HG03025 (cell line): ENCODE measurements around the gene FOXN3.
"Not testable (repeated sequence)": the region's sequence is repeated elsewhere in the genome, so short reads cannot be mapped to it uniquely, and the experiment has no call there.

Source experiments
- ATAC-seq: cut with Tn5 transposase; IDR thresholded peaks from one replicate; pipeline ENCODE4 v1.9.1; 2021; ENCODE audit warnings: mild to moderate bottlenecking, moderate library complexity; ENCODE audit not compliant: unreplicated experiment, low FRiP score

The FOXN3 gene

DNA sequence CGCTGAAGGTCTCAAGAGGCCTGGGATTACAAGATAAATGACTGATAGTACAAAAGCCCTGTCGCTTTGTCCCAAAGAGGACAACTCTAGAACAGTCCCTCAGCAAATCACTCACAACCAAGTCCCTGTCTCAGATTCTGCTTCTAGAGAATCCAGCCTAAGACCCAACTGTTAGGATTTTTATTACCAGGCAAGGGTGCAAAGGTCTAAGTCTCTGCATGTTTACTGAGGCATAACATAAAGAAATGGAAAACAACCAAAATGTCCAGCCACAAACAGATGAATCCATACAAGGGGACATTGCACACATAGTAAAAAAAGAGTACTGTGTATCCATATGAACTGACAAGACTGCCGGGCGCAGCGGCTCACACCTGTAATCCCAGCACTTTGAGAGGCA lies 104.1 kb downstream of the FOXN3 start:
- no peak for ATAC-seq

DNA sequence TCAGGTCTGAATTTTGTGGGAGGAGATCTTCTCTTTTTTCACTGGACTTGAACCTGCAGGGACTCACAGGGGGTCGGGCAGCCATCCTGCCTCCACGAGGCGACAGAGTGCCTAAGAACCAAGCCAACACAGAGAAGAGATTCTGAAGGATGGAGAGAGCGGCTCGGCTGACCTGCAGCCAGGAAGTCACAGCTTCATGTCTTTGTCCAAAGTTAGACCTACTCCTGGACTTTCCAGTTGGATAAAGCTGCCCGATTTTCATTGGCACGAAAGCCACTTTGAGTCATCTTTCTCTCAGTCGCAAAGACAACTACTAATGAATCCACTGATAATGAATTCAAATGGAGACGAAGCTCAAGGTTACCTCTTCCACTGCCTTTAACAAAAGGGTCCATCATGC lies 106.8 kb downstream of the FOXN3 start:
- ATAC-seq = no peak

DNA sequence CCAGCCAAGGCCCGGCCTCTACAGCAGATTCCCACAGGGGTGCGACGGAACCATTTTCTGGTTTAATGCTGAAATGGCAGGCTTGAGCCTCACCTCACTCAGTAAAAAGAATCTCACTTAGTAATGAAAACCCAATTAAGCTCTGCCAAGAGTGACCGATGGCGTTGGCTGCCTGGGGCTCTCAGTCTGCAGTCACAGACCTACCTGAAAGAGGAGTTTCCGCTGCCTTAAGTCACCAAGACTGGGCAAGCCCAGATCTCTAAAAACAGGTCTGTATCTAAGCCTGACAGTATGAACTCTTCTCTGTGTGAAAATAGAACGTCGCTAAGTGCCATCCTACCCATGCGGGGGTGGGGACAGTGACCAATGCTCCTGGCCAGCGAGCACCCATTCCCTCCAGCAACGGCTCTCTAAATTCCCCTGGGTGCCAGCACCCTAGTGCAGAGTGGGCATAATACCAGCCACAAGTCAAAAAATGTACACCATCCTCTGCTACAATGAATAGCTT lies 107.3 kb downstream of the FOXN3 start:
- ATAC-seq = no peak

DNA sequence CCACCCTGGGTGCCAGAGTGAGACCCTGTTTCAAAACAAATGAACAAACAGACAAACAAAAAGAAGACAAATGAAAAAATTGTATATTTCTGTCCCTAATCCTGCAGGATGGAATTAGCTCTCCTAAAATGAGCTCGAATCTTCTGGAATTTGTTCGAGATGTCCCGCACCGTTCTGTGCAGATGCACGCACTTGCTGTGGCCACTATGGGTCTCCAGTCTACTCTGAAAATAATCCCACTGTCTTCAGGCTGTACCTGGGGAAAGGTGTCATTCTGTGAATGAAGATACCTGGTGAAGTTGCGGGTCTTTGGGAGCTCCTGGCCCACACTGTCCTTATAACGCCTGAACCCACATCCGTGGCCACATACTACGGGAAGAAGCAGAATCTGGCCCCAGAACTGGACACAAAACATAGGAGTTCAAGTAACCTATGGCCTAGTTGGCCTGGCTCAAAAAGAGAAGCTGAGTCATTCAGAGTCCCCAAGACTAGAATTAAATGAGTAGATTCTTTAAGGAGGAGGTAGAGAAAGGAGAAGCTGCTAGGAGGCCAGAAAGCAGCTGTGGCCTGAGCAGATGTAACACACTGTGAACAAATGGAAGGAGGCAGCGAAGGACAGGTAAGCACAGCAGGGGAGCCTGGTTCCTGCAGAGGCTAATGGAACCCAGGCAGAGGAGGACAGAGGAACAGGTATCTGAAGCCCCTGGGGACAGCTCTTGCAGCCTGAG lies 108.6 kb downstream of the FOXN3 start:
- no peak for ATAC-seq

DNA sequence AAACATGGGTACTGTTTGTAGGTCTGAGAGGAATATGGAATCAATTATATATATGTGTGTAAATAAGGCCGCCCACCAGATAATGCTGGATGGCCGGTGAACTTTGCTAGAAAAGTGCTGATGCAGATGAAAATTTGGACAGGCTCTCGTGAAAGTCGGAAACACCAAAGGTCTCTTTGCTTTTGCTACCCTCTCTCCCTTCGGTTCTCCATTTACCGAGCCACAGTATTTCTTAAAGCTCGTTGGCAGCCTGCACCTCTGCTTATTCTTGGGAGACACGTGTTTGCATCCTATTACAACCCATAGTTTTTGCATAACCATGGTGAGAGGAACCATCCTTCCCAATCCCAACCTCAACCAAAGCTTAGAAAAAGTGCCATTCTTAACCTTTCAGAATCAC lies 109.6 kb downstream of the FOXN3 start:
- ATAC-seq = no peak

DNA sequence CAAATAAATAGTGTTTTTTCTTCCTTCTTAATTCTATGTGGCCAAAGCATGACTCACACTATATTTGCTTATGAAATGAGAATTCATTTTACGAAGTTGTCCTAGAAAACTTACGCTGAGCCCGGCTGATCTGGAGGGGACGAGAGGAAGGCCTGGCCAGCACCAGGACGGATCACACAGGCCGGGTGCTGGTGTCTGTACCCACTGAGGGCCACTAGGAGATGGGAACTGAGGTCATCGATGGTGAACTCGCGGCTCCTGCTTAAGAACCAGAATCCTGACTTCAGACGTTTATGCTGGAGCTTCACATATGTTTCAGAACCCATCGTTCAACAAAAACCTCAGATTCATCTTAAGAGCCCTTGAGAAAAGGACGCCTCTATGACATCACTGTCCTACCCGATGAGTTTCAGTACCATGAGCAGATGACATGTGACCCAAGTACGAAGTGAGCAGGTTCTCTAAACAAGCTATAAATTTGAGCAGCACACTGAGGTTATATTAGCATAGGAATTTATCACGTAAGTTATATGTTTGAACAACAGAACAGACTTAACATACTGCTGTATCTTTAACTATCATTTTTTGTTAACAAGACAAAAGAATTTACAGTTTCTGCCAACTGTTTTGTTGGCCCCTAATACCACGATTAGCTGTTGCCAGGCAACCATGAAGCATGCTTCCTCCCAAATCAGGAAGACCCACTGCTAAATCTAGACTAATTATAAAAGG lies 111.9 kb downstream of the FOXN3 start:
- peak; percentile 42 for ATAC-seq

DNA sequence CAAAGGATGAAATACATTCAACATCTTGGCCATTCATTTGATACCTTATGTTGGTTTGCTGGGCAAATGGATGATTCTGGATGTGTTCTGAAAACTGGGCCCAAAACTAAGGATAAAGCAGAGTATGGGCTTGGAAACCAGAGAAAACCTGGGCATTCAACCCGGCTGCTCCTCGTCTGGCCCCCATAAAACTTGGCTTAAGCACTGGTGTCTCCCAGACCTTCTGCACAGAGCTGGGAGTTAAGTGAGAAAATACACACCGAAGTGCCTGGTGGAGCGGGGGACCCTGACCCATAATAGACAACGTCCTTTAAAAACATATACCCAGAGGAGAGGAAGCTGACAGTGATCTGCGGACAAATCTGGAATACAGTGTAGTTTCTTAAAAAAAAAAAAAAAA lies 112.5 kb downstream of the FOXN3 start:
- no peak for ATAC-seq

DNA sequence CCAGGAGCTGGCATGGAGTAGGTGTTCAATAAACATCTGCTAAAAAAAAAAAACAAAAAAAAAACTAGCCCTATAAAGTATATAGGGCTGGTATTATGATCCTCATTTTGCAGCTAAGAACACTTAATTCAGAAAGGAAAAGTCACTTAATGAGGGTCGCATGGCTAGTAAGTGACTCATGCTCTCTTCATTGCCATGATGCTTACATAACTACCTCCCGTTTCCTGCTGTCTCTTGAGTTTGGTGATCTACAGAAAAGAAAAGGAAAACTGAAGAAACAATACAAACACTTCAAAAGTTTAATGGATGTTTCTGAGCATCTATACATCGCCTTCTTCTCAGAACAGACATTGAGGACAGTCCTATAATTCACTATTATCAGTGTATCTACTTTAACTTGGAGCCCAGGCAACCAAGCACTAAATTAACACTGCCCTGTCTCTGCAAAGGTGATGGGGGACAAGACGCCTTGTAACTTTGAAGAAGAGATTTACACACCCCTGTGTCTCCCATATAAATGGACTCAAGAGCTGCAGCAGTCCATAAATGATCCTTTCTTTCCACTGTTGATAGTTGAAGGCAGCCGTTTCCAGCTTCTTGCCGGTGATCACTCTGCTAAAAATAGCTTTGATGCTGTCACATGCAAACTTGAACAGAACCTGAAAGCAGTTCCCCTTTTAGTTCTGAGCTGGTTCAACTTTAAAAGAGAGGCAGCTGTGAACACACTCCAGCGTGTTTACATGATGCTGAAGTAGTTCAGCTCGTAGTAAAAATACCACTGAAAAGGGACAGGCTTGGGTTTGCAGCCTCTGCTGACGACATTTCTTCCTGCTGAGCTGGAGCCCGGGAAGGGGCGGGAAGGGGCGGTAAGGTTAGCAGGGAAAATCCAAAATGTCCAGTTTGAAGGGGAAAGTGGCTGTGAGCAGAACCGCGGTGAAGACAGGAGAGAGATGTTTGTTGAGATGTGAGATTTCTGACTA lies 113.3 kb downstream of the FOXN3 start:
- ATAC-seq = peak; percentile 48

DNA sequence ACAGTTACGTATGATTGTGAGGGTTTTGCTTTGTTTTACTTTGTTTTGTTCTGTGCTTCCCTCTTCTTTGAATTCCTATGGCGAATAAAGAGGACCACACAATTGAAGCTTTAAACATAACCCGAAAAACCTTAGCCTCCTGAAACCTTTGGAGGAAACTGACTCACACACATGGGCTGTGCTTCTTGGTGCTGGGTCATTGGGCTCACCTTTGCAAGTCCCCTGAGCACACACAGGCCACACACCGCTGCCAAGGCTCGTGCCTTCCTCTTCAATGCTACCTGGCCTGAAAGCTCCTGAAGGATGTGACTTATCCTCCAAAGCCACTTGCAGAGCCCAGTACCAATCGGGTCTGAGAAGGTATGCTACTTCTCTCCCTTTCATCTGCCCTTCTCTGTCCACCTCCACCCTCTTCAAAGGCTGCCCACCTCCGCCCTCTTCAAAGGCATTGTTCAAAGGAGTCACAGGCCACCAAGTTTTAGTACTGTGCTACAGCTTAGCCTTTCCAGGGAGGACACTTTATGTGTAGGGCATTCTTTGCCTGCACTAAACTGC lies 114.6 kb downstream of the FOXN3 start:
- no peak for ATAC-seq

DNA sequence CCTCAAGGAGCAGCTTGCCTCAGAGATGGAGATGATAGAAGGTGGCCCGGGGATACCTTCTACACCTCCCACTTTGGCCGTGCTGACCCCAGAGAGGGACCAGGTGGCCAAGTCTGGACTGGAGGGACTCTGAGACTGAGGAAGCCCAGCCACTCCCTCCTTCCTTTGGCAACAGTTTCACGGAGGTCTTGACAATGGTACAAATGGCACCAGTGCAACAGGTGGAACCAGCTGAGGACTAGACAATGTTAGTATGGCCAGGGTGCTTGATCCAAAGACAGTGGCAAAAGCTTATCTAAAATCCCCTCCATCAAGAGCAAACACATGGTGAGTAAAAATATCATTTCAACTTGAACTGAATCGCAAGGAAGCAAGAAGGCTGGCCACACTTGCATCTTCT lies 117.4 kb downstream of the FOXN3 start:
- no peak for ATAC-seq

DNA sequence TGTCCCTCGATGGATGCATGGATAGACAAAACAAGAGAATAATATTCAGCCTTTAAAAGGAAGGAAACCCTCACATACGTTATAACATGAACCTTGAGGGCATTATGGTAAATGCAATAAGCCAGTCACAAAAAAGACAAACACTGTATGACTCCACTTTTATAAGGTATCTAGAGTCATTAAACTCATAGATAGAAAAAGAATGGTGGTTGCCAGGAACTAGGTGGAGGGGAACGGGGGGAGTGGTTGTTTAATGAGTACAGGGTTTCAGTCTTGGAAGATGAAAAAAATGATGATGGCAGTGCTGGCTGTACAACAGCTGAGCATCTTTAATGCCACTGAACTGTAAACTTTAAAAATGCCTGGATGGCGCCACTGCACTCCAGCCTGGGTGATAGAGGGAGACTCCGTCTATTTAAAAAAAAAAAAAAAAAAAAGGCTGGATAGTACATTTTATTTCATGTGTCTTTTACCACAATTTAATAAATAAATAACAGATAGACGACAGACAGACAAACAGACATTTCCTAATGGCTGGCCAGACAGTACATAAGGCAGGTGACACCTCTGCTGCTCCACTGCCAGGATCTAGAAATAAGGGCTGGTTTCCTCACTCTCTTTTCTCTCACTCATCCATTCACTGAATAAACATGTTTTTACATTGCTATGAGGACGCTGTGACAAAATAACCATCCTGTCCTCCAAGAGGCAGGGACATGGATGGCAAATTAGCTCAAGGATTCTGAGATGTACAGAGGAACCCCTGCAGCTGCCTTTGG lies 118.8 kb downstream of the FOXN3 start:
- ATAC-seq = no peak

DNA sequence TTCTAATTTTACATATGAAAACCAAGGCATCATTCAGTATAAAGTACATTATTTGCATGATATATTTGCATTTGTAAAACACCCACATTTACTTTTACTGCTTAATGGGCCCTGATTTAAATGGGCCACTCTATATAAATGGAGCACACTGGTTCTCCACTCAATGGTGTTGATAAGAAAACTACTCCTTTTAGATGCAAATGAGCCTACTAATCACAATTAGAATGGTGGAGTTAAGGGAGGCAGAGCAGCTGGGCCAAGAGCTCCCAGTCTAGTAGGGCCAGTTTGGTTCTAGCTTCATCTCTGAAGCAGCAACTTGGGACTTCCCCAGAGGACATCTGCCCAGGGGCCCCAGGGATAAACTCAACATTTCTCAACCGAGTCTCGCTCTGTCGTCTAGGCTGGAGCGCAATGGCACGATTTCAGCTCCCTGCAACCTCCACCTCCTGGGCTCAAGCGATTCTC lies 120.7 kb downstream of the FOXN3 start:
- ATAC-seq = no peak

DNA sequence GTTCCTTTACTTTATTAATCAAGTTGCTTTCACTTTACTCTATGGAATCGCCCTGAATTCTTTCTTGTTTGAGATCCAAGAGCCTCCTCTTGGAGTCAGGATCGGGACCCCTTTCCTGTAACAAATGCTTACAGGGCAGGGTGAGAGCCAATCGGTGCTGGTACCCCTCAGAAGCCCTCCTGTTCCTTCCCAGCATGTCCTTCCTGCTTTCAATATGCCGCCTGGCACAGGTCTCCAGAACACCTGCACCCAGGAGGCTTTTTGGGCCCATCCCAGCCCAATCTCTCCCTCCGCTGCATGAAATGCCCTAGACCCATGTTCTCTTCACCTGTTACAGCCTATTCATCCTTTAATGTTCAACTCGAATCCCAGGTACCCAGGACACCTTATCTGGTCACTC lies 122.2 kb downstream of the FOXN3 start:
- no peak for ATAC-seq

DNA sequence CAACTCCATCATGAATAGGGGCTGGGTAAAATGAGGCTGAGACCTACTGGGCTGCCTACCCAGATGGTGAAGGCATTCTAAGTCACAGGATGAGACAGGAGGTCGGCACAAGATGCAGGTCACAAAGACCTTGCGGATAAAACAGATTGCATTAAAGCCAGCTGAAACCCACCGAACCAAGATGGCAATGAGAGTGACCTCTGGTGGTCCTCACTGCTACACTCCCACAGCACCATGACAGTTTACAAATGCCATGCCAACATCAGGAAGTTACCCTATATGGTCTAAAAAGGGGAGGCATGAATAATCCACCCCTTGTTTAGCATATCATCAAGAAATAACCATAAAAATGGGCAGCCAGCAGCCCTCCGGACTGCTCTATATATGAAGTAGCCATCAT lies 122.6 kb downstream of the FOXN3 start:
- not testable (repeated sequence) for ATAC-seq

DNA sequence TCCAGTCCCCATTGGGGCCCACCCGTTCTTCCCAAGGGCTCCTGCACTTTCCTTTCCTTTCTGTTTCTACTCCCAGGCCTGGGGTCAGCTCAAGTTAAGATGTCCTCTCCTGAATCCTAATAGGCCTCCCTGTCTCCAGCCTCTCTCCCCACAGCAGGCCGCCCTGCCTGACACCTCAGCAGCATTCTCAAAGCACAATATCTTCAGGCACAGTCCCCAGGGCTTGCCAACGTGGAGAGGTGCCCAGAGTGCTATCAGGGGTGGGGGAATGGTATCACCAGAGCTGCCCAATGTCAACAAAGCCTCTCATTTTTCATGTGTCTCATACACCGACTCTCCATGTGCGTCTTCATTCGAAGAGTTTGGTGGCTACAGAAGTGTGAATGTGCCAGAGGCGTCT lies 123.0 kb downstream of the FOXN3 start:
- no peak for ATAC-seq

DNA sequence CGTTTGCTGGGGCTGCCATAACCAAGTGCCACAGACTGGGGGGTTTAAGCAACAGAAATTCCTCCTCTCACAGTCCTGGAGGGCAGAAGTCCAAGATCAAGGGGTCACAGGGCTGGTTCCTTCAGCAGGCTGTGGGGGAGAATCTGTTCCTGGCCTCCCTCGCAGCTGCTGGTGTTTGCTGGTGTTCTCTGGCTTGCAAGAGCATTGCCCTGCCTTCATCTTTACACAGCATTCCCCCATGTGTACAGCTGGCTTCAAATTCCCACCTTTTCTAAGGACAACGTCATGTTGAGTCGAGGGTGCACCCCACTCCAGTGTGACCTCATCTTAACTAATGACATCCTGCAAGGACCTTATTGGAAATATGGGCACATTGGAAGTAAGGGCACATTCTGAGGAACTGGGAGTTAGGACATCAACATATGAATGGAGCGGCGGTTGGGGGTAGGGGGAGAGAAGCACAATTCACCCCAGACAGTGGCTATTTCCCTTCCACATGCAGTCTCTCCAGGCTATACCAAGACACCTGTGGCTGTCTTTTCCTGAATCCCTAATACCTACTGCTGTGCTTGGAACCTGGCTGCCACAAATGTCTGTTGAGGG lies 123.6 kb downstream of the FOXN3 start:
- no peak for ATAC-seq

DNA sequence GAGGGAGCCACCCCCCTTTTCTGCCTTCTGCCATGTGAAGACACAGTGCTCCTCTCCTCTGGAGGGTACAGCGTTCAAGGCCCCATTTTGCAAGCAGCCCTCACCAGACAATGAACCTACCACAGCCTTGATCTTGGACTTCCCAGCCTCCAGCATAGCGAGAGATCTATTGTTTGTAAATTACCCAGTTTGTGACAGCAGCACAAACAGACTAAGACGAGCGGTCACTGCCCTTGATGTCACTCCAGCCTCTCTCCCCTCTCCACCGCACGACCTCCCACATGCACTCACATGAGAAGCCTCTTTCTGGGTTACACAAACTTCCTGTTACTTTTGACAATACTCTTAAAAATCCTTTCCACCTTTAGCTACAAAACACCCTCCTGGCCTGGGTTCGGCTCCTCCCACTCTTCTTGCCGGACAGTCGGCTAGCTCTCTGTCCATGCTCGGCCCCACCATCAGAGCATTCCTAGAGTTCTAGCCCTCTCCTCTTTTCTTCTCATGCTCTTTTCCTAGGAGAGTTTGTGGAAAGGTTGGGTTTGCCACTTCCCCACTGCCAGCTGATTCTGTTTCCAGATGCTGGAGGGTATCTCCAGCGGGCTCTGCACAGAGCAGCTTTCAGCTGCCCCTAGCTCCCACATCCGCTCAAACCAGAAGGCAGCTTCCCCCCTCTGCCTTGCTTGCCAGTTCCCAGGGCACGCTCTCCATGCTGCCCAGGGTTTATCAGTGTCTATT lies 124.3 kb downstream of the FOXN3 start:
- no peak for ATAC-seq

DNA sequence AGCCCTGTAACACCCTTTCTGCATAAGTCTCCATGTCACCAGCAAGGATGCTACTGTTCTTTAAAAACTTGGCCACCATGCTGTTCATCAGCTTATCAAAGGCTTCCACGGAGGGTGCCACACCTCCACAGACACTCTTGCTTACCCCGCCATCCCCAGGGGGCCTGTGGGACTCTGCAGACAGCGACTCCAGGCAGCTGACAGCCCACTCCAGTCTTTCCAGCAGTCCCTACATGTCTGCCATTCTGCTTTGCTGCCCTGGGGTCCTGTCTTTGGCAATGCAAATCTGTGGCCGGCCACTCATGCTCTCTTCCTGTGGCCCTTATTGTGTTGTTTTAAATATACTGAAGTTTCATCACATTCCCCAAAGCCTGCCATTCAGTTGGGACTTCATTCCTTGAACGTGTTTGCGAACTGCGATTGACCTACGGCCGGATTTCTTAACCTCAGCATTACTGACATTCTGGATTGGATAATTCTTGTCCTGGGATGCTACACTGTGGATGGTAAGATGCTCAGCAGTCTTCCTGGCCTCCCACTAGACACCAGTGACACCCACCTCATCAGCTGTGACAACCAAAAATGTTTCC lies 125.6 kb downstream of the FOXN3 start:
- ATAC-seq = no peak
